ENCODE results near the gene MGMT.

DNA sequence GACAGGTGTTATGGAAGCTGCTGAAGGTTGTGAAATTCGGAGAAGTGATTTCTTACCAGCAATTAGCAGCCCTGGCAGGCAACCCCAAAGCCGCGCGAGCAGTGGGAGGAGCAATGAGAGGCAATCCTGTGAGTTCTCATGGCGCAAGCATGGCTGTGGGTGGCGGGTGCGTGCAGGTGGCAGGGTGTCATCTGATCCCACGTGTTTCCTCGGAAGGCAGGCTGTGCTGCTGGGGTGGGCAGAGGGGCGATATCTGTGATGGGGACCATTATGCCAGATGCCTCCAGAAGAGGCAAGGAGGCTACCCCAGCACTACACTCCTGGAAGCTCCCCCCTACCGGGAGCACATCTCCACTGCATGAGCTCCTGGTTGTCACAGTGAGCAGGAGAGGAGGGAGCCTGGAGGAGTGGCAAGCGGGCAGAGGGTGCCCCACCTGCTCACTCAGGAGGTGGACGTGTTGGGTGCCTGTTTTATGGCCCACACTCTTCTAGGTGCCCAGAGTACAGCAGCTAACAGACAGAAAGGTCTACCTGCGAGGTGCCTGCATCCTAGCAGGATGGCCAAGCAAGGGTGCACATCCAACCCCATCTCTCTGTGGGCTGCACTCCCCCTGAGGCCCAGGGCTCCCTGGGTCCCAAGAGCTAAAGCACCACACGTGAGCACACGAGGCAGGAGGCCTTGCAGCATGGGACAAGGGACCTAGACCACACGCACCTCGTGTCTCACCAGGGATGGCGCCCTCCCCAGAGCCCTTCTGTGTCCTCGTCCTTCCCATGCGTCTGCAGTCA is 292.4 kb downstream of the MGMT start:
- TF ChIP-seq YY1 (IDR thresholded peaks at IDR 0.05) (no peak), NR2F2 (IDR thresholded peaks at IDR 0.05) (no peak)
- TF ChIP-seq, protein P1, sequence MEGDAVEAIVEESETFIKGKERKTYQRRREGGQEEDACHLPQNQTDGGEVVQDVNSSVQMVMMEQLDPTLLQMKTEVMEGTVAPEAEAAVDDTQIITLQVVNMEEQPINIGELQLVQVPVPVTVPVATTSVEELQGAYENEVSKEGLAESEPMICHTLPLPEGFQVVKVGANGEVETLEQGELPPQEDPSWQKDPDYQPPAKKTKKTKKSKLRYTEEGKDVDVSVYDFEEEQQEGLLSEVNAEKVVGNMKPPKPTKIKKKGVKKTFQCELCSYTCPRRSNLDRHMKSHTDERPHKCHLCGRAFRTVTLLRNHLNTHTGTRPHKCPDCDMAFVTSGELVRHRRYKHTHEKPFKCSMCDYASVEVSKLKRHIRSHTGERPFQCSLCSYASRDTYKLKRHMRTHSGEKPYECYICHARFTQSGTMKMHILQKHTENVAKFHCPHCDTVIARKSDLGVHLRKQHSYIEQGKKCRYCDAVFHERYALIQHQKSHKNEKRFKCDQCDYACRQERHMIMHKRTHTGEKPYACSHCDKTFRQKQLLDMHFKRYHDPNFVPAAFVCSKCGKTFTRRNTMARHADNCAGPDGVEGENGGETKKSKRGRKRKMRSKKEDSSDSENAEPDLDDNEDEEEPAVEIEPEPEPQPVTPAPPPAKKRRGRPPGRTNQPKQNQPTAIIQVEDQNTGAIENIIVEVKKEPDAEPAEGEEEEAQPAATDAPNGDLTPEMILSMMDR (IDR thresholded peaks at IDR 0.05; ENCODE audit: low read depth, low read length, missing input control): no peak

Data from liver (tissue), 3 donors.